ENCODE measurements around the gene SLC35F3.

DNA sequence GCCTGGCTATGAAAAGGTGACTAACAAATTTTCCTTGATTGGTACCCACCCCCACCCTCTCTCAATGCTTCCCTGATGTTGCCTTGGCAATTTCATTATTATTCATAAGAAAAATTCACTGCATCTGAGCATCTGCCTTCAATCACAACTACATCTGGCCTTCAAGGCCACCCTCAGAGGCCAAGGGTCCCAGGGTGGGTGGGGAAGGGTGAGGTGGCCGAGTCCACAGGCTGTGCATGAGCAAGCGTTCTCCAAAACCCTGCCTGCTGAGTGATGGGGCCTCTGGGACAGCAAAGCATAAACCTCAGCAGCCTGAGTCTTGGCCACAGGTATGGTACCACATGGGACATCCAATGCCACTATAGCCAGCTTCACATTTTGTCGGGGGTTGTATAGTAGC lies 198.7 kb downstream of the SLC35F3 start:
- TF ChIP-seq POLR2A (IDR thresholded peaks at IDR 0.05) (no peak), CTCF (IDR thresholded peaks at IDR 0.05) (no peak)

Data from adrenal gland (tissue), 5 donors.